ENCODE results near the gene SUGT1. TPM values are rescaled to one million over a fixed set of nuclear protein-coding genes. Genes with fewer than 3 reads are reported as not detected.

The SUGT1 gene
- total and polyA plus RNA-seq, 11 donors = 32.7 to 70.8 (median 47.4) TPM

- H3K4me3 ChIP-seq = no peak overlapping the region
- H3K4me1 ChIP-seq = no peaks in the 10 kb centered on the region
- ATAC-seq (no peak), DNase-seq (no peak)
- H3K9me3 ChIP-seq = peaks cover 0 to 3% (median 0%) of the 10 kb centered on the region in 12 donors
- no peaks in the 10 kb centered on the region for H3K36me3 ChIP-seq
- H3K27ac ChIP-seq = no peak overlapping the region
- intact Hi-C loops (cut with DNase I) = no loop called here
- H3K27me3 ChIP-seq = peaks cover 0 to 23% (median 0%) of the 10 kb centered on the region in 9 donors
- TF ChIP-seq POLR2A (IDR thresholded peaks at IDR 0.05) = no peak
- TF ChIP-seq, protein P1, sequence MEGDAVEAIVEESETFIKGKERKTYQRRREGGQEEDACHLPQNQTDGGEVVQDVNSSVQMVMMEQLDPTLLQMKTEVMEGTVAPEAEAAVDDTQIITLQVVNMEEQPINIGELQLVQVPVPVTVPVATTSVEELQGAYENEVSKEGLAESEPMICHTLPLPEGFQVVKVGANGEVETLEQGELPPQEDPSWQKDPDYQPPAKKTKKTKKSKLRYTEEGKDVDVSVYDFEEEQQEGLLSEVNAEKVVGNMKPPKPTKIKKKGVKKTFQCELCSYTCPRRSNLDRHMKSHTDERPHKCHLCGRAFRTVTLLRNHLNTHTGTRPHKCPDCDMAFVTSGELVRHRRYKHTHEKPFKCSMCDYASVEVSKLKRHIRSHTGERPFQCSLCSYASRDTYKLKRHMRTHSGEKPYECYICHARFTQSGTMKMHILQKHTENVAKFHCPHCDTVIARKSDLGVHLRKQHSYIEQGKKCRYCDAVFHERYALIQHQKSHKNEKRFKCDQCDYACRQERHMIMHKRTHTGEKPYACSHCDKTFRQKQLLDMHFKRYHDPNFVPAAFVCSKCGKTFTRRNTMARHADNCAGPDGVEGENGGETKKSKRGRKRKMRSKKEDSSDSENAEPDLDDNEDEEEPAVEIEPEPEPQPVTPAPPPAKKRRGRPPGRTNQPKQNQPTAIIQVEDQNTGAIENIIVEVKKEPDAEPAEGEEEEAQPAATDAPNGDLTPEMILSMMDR (IDR thresholded peaks at IDR 0.05) = no peak
- WGBS, 4 donors = 58 to 66% (median 62%) methylated on average over 3 of the region's 3 CpGs
These were observed 93.5 kb downstream of the SUGT1 start for GRCh38 chr13:52746141-52746540.

GRCh38 chr13:52749419-52749818 is 96.8 kb downstream of the SUGT1 start:
- ATAC-seq (no peak), DNase-seq (no peak)
- H3K36me3 ChIP-seq = no peaks in the 10 kb centered on the region
- no peak overlapping the region for H3K27ac ChIP-seq
- H3K9me3 ChIP-seq = no peaks in the 10 kb centered on the region
- H3K4me1 ChIP-seq = no peaks in the 10 kb centered on the region
- intact Hi-C loops (cut with DNase I) = no loop called here
- H3K27me3 ChIP-seq = peaks cover 0 to 15% (median 0%) of the 10 kb centered on the region in 9 donors
- no peak overlapping the region for H3K4me3 ChIP-seq
- WGBS, 4 donors = 42 to 56% (median 44%) methylated on average over 5 of the region's 5 CpGs
- TF ChIP-seq POLR2A (IDR thresholded peaks at IDR 0.05) = no peak
- TF ChIP-seq, protein P1 (IDR thresholded peaks at IDR 0.05) = no peak

Other genes starting within 250 kb of the SUGT1 start
- gene THSD1, start 246.7 kb upstream of the SUGT1 start, total RNA-seq = 10 to 100 TPM in 2 of 9 donors, 1 to 10 TPM in 7; 5.4 to 10.1 (median 6.4) TPM
- 1 to 10 TPM; 2.7 to 6.5 TPM for gene THSD1, start 246.7 kb upstream of the SUGT1 start, polyA plus RNA-seq
- 10 to 100 TPM; 27.8 to 38.5 (median 32.8) TPM for gene VPS36, start 202.2 kb upstream of the SUGT1 start, total RNA-seq
- 10 to 100 TPM; 15.0 to 24.7 TPM for gene VPS36, start 202.2 kb upstream of the SUGT1 start, polyA plus RNA-seq
- 10 to 100 TPM in 4 of 9 donors, 1 to 10 TPM in 5; 5.0 to 16.1 (median 9.3) TPM for gene CKAP2, start 197.4 kb upstream of the SUGT1 start, total RNA-seq
- gene CKAP2, start 197.4 kb upstream of the SUGT1 start, polyA plus RNA-seq = 1 to 10 TPM; 1.4 to 3.9 TPM
- 1 to 10 TPM in 8 of 9 donors, under 1 TPM in 1; 0.81 to 4.7 (median 3.0) TPM for gene HNRNPA1L2, start 10.4 kb upstream of the SUGT1 start, total RNA-seq
- 1 to 10 TPM; 3.6 to 4.7 TPM for gene HNRNPA1L2, start 10.4 kb upstream of the SUGT1 start, polyA plus RNA-seq
- not detected for gene CNMD, start 87.0 kb downstream of the SUGT1 start, total RNA-seq
- not detected for gene CNMD, start 87.0 kb downstream of the SUGT1 start, polyA plus RNA-seq
- not detected for gene PCDH8, start 195.8 kb downstream of the SUGT1 start, total RNA-seq
- not detected for gene PCDH8, start 195.8 kb downstream of the SUGT1 start, polyA plus RNA-seq

Data from heart left ventricle (tissue), 16 donors.